ENCODE measurements around the gene ZNF101.

The ZNF101 gene

GRCh38 chr19:19668230-19669012, at the start of gene ZNF101:
Gene ZNF101 (plus strand): TSS chr19:19668839. CDS start chr19:19668964, 125 bp downstream.
- DNase-seq (ENCODE audit: low read depth in 1 of 2, low spot score in 1 of 2) = peak; percentile 89 to 90

GRCh38 chr19:19619181-19619848, 49.3 kb upstream of the ZNF101 start:
- no peak for DNase-seq (ENCODE audit: low read depth in 1 of 2, low spot score in 1 of 2)

GRCh38 chr19:19619849-19620210, 48.8 kb upstream of the ZNF101 start:
- no peak for DNase-seq (ENCODE audit: low read depth in 1 of 2, low spot score in 1 of 2)

DNA sequence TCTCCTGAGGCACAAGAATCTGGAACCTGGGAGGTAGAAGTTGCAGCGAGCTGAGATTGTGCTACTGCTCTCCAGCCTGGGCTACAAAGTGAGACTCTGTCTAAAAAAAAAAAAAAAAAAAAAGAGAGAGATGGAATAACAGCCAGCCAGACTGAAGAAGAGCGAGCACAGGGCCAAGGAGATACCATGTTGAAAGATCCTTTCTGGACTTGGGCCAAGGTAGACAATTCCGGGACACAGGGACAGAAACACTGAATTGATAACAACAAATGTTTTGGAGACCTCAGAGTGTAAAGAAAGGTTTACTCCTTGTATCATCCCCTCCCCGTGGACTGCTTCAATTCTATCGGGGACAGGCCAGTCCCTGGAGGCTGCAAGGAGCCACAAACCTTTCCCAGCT, 45.3 kb upstream of the ZNF101 start:
- no peak for DNase-seq (ENCODE audit: low read depth in 1 of 2, low spot score in 1 of 2)

DNA sequence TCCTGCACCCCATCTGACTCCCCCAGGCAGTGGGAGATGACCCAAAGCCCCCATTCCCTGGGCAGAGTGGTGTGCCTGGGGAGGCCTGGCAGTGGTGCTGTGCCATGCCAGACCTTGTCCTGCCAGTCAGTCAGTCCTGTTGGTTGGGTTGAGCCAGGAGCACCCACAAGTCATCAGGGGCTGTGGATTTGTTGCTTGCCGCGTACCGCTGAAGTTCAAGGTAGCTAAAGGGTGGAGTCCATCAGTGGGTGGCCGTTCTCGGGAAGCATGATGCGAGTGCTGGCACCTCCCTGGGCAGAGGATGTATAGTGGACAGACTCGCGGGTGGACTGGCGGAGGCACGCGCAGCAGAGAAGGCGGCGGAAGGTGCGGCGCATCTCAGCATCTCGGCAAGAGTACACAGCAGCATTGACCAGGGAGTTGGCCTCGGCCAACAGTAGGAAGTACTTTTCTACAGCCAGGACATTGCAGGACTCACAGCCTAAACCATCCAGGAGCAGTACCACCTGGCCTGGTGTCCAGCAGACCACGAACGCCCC, 44.5 kb upstream of the ZNF101 start:
- no peak for DNase-seq (ENCODE audit: low read depth in 1 of 2, low spot score in 1 of 2)

DNA sequence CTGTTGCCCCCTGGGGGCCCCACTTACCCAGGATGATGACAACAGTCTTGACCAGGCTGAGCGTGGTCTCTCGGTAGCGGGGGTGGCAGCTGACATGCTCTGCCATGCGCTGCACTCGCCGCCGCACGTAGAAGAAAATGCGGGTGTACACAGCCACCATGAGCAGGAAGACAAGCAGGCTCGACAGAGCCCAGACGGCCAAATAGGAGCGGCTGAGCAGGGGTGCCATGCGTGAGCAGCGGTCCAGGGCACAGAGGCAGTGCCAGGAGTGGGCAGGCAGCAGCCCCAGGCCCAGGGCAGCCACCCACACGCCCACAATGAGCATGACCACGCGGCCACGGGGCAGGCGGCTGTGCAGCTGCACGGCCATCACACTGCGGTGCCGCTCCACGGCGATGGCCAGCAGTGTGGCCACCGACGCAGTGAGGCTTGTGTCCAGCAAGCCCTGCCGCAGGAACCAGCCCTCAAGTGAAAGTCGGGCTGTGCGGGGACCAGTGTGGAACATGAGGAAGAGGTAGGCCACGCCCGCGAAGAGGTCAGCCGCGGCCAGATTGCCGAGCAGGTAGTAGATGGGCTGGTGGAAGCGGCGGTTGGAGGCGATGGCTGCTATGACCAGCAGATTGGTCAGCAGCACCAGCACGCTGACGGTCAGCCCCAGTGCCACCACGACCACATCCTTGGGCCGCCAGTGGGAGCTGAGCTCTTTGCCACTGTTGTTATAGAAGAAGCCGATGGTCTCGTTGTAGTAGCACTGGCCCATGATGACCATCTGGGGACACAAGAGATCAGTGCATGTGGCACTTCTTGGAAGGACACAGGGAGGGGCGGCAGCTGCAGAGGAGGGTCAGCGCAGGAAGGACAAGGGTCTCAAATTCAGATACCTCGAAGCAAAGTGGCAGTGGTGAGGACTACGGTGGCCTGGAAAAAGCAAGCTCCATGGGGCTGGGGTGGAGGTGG, 41.8 kb upstream of the ZNF101 start:
- no peak for DNase-seq (ENCODE audit: low read depth in 1 of 2, low spot score in 1 of 2)

- DNase-seq (ENCODE audit: low read depth in 1 of 2, low spot score in 1 of 2) = peak; percentile 62 to 75
Observed at GRCh38 chr19:19627621-19628500, 40.8 kb upstream of the ZNF101 start, which contains the start of gene LPAR2. Gene LPAR2 (minus strand): TSS chr19:19628220. CDS start chr19:19627275, 945 bp downstream.

- no peak for DNase-seq (ENCODE audit: low read depth in 1 of 2, low spot score in 1 of 2)
Observed at GRCh38 chr19:19628501-19629134, 40.0 kb upstream of the ZNF101 start.

- DNase-seq (ENCODE audit: low read depth in 1 of 2, low spot score in 1 of 2) = no peak
Observed at GRCh38 chr19:19630062-19630414, 38.6 kb upstream of the ZNF101 start.

- no peak for DNase-seq (ENCODE audit: low read depth in 1 of 2, low spot score in 1 of 2)
Observed at GRCh38 chr19:19630426-19630825, 38.2 kb upstream of the ZNF101 start.

DNA sequence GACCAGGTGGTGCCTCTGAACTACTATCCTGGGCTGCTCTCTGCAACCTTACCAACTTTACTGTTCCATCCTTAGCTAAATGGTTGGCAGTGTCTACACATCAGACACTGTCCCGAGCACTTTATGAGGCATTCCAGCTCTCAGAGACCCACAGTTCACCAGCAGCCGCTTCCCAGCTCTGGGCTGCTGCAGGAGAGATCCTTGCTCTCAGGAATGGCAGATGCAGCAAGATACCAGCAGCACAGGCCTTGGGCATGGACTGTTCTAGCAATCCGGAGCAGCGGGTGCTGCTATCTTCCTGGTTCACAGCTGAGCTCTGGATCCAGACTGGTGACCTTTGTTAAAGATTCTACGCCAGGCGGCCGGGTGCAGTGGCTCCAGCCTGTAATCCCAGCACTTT, 37.3 kb upstream of the ZNF101 start:
- no peak for DNase-seq (ENCODE audit: low read depth in 1 of 2, low spot score in 1 of 2)

DNA sequence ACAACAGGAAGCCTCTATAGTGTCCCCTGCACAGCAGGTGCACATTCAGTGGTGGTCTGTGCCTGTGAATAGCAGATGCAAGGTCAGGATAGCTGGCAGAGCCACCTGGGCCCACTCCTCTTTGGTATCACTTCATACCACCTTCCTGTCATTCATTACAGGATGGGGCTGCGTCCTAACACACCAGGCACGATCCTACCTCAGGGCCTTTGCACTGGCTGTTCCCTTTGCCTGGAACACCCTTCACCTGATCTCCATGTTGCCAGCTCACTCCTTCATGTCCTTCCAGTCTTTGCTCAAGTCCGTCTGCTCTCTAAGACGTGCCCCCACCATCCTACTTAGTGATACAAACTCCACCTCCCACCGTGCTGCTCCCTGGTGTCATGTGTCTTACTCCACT, 36.0 kb upstream of the ZNF101 start:
- DNase-seq (ENCODE audit: low read depth in 1 of 2, low spot score in 1 of 2) = no peak

DNA sequence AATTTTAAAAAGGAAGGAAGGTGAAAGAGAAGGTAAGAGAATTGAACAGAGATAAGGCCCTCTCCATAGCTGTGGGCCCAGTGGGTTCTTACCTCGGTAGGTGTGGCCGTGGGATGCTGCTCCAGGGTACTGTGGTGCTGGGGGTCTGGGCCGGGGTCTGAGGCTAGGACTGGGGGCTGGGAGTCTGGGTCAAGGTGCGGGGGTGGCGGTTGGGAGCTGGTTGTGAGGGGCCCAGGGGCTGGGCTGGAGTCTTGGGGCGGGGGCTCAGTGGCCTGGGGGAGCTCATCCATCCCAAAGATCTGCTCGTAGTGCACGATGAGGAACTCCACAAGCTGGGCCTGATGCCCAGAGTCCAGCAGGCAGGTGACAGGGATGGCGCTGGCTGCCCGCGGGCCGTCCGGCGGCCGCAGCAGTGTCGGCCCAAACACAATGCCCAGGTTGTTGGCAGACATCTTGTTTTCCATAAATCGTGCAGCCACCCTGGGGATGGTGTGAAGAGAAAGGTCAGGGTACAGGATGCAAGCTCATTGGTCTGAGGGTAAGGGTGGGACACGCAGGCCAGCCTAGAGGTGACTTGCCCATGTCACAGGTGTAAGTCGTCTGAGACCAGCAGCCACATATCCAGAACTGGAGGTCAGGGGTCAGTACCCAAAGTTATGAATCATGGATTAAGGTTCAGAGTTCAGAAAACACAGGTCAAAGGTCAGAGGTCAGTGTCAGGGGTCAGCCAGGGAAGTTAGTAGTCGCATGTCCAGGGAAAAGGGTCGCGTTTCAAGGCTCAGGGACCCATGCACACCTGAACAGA, 34.7 kb upstream of the ZNF101 start:
- DNase-seq (ENCODE audit: low read depth in 1 of 2, low spot score in 1 of 2) = no peak

GRCh38 chr19:19634516-19635312, 33.9 kb upstream of the ZNF101 start:
- no peak for DNase-seq (ENCODE audit: low read depth in 1 of 2, low spot score in 1 of 2)

GRCh38 chr19:19635313-19635702, 33.3 kb upstream of the ZNF101 start:
- no peak for DNase-seq (ENCODE audit: low read depth in 1 of 2, low spot score in 1 of 2)

DNA sequence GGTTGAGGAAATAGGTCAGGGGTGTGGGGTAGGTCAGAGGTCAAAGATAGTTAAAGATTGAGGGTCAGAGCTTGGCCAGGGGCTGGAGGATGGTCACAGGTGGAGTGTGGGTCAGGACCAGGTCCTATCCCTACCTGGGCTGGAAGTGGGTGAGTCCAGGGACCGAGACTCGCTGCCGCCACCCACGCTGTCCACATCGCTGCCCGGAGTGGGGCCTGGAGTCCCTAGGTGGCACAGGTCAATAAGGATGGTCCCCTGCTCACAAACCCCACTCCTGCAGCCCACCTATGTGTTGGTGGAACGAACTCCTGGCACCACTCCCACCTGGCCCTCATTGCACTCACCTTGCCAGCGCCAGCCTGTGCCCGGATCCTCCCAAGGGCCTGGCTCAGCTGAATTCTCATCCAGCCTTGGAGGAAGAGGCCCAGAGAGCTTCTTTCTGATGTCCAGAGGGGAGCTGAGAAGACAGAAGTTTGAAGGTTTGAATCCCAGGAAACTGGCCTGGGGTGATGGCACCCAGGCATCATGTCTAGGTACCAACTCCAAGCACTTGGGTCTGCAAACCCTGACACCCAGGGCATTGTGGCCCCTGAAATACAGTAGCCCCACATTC, 32.0 kb upstream of the ZNF101 start:
- DNase-seq (ENCODE audit: low read depth in 1 of 2, low spot score in 1 of 2) = no peak

- no peak for DNase-seq (ENCODE audit: low read depth in 1 of 2, low spot score in 1 of 2)
Observed at GRCh38 chr19:19637186-19637522, 31.5 kb upstream of the ZNF101 start.
